Esophagus muscularis mucosa (tissue), 3 donors: Measurements from ENCODE around the gene DCAF4.

Experiments
- CTCF ChIP-seq, 3 experiments: fragments of 200-600 bp in 2 of 3; fragments of 450-650 bp in 1 of 3; sonication (generic) in 2 of 3; IDR thresholded peaks; one replicate each; pipeline ENCODE4 v1.5.1; 2017 to 2019; ENCODE audit warnings: antibody characterized with exemption in 3 of 3, mild to moderate bottlenecking in 2 of 3, moderate library complexity in 1 of 3
- POLR2A ChIP-seq: fragments of 450-650 bp; IDR thresholded peaks from one replicate; pipeline ENCODE4 v1.6.1; 2017; ENCODE audit warnings: antibody characterized with exemption, moderate library complexity, mild to moderate bottlenecking, low read depth
- POLR2AphosphoS5 ChIP-seq, 2 donors: sonication (generic); formaldehyde crosslinking; IDR thresholded peaks; one replicate each; pipeline ENCODE4 v1.6.1; 2017; ENCODE audit warnings: antibody characterized with exemption in 2 of 2

DNA sequence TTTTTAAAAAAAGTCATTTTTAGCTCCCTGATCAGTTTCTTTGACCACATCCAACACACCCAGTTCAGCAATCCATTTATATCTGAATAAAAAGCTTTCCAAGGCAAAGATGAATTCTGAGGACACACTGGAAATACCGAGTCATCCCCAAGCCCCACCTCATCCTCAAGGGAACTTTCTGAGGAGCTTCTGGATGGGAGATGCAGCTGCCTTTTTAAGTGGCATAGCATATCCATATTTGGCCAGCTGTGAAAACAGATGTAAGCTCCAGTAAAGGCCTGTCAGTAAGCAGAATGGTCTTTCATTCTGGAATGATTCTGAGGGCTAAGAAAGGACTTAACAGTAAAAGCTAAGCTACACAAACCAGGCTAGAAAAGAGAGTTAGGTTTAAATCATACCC is 82.2 kb downstream of the DCAF4 start:
- TF ChIP-seq CTCF (IDR thresholded peaks at IDR 0.05) (no peak), POLR2AphosphoS5 (IDR thresholded peaks at IDR 0.05) (peak; percentile 7 to 36), POLR2A (no peak)
